Activated T-cell treated with anti-CD3 and anti-CD28 coated beads, Interleukin-2, amount 50 U/mL, for 4 hours (primary cell): Measurements from ENCODE around the gene EXOSC7. TPM values are rescaled to one million over a fixed set of nuclear protein-coding genes. Genes with fewer than 3 reads are reported as not detected.
A peak's percentile ranks its signal among the peaks of the same experiment; 100 is the strongest.

Experiments
- ATAC-seq, 2 donors: fragments of 200-7000 bp; cut with Tn5 transposase; one replicate each; pipeline ENCODE4 v1.10.0; 2021
- DNase-seq: peaks from one replicate; pipeline ENCODE4 v3.0.0-alpha.2; 2020
- H3K27me3 Mint-ChIP-seq: one replicate; pipeline ENCODE4 v1.8.0; 2021; ENCODE audit warnings: low read depth, mixed read lengths
- H3K36me3 Mint-ChIP-seq: one replicate; pipeline ENCODE4 v1.8.0; 2022; ENCODE audit warnings: mixed read lengths; ENCODE audit not compliant: insufficient read depth
- H3K4me1 Mint-ChIP-seq: one replicate; pipeline ENCODE4 v1.8.0; 2021; ENCODE audit warnings: low read depth, mixed read lengths
- H3K4me3 Mint-ChIP-seq: one replicate; pipeline ENCODE4 v1.8.0; 2021; ENCODE audit warnings: mild to moderate bottlenecking, moderate library complexity, mixed read lengths
- H3K9me3 Mint-ChIP-seq: one replicate; pipeline ENCODE4 v1.8.0; 2021; ENCODE audit warnings: mixed read lengths
- total RNA-seq, 3 donors: library from RNA; stranded (reverse); gene quantifications; one replicate each; pipeline ENCODE4 v1.2.1, GENCODE V29; 2021

Gene EXOSC7
- total RNA-seq, 3 donors from 2014 or later, result 75.4 to 88.8 (median 83.4) TPM

- DNase-seq, result no peak
- Mint-ChIP-seq H3K4me1 (peaks cover 55% of the 10 kb centered on the region), H3K9me3 (no peaks in the 10 kb centered on the region), H3K4me3 (no peak overlapping the region), H3K36me3 (peaks cover 46% of the 10 kb centered on the region), H3K27me3 (no peaks in the 10 kb centered on the region)
- no peak for ATAC-seq
These were observed 17.6 kb downstream of the EXOSC7 start for GRCh38 chr3:44993471-44994205.

- no peaks in the 10 kb centered on the region for H3K9me3 Mint-ChIP-seq
- DNase-seq (no peak), ATAC-seq (no peak)
- no peak overlapping the region for H3K4me3 Mint-ChIP-seq
- H3K4me1 Mint-ChIP-seq, result peaks cover 52% of the 10 kb centered on the region
- H3K36me3 Mint-ChIP-seq, result peaks cover 37% of the 10 kb centered on the region
- H3K27me3 Mint-ChIP-seq, result no peaks in the 10 kb centered on the region
These were observed 19.2 kb downstream of the EXOSC7 start for GRCh38 chr3:44995142-44995770.

GRCh38 chr3:44996556-44996969 lies 20.5 kb downstream of the EXOSC7 start:
- no peaks in the 10 kb centered on the region for H3K9me3 Mint-ChIP-seq
- no peak overlapping the region for H3K4me3 Mint-ChIP-seq
- H3K27me3 Mint-ChIP-seq, result no peaks in the 10 kb centered on the region
- DNase-seq (no peak), ATAC-seq (peak; percentile 93 to 94)
- peaks cover 39% of the 10 kb centered on the region for H3K4me1 Mint-ChIP-seq
- peaks cover 41% of the 10 kb centered on the region for H3K36me3 Mint-ChIP-seq

- DNase-seq, result no peak
- no peak for ATAC-seq
- Mint-ChIP-seq H3K4me1 (peaks cover 29% of the 10 kb centered on the region), H3K4me3 (no peak overlapping the region), H3K36me3 (peaks cover 42% of the 10 kb centered on the region), H3K27me3 (no peaks in the 10 kb centered on the region), H3K9me3 (peaks cover 2% of the 10 kb centered on the region)
These were observed 23.7 kb downstream of the EXOSC7 start for GRCh38 chr3:44999782-45000181.

- Mint-ChIP-seq H3K4me3 (no peak overlapping the region), H3K4me1 (peaks cover 34% of the 10 kb centered on the region), H3K27me3 (no peaks in the 10 kb centered on the region), H3K9me3 (peaks cover 5% of the 10 kb centered on the region), H3K36me3 (peaks cover 49% of the 10 kb centered on the region)
- ATAC-seq (no peak), DNase-seq (no peak)
These were observed 24.8 kb downstream of the EXOSC7 start for GRCh38 chr3:45000823-45001222.

- Mint-ChIP-seq H3K4me1 (peaks cover 27% of the 10 kb centered on the region), H3K36me3 (peaks cover 47% of the 10 kb centered on the region), H3K27me3 (no peaks in the 10 kb centered on the region), H3K9me3 (peaks cover 5% of the 10 kb centered on the region), H3K4me3 (no peak overlapping the region)
- DNase-seq, result no peak
- no peak for ATAC-seq
These were observed 25.7 kb downstream of the EXOSC7 start for GRCh38 chr3:45001738-45002137.

GRCh38 chr3:45002139-45002660 lies 26.2 kb downstream of the EXOSC7 start:
- Mint-ChIP-seq H3K9me3 (peaks cover 5% of the 10 kb centered on the region), H3K4me1 (peaks cover 27% of the 10 kb centered on the region), H3K27me3 (no peaks in the 10 kb centered on the region), H3K36me3 (peaks cover 50% of the 10 kb centered on the region), H3K4me3 (no peak overlapping the region)
- DNase-seq (no peak), ATAC-seq (no peak)

GRCh38 chr3:45002720-45003119 lies 26.7 kb downstream of the EXOSC7 start:
- DNase-seq (no peak), ATAC-seq (no peak)
- Mint-ChIP-seq H3K4me1 (peaks cover 29% of the 10 kb centered on the region), H3K9me3 (peaks cover 5% of the 10 kb centered on the region), H3K36me3 (peaks cover 48% of the 10 kb centered on the region), H3K4me3 (no peak overlapping the region), H3K27me3 (no peaks in the 10 kb centered on the region)

GRCh38 chr3:45003406-45003805 lies 27.4 kb downstream of the EXOSC7 start:
- no peak overlapping the region for H3K4me3 Mint-ChIP-seq
- no peaks in the 10 kb centered on the region for H3K27me3 Mint-ChIP-seq
- peaks cover 5% of the 10 kb centered on the region for H3K9me3 Mint-ChIP-seq
- H3K36me3 Mint-ChIP-seq, result peaks cover 51% of the 10 kb centered on the region
- H3K4me1 Mint-ChIP-seq, result peaks cover 34% of the 10 kb centered on the region
- DNase-seq (no peak), ATAC-seq (no peak)

GRCh38 chr3:45003859-45004258 lies 27.8 kb downstream of the EXOSC7 start:
- peaks cover 5% of the 10 kb centered on the region for H3K9me3 Mint-ChIP-seq
- ATAC-seq (no peak), DNase-seq (no peak)
- no peak overlapping the region for H3K4me3 Mint-ChIP-seq
- peaks cover 34% of the 10 kb centered on the region for H3K4me1 Mint-ChIP-seq
- peaks cover 50% of the 10 kb centered on the region for H3K36me3 Mint-ChIP-seq
- no peaks in the 10 kb centered on the region for H3K27me3 Mint-ChIP-seq

GRCh38 chr3:45007091-45007490 lies 31.0 kb downstream of the EXOSC7 start:
- H3K4me3 Mint-ChIP-seq, result no peak overlapping the region
- peaks cover 60% of the 10 kb centered on the region for H3K36me3 Mint-ChIP-seq
- peaks cover 51% of the 10 kb centered on the region for H3K4me1 Mint-ChIP-seq

GRCh38 chr3:45008117-45008516 lies 32.1 kb downstream of the EXOSC7 start:
- Mint-ChIP-seq H3K4me3 (no peak overlapping the region), H3K36me3 (peaks cover 64% of the 10 kb centered on the region), H3K9me3 (peaks cover 5% of the 10 kb centered on the region), H3K4me1 (peaks cover 54% of the 10 kb centered on the region), H3K27me3 (no peaks in the 10 kb centered on the region)
- DNase-seq, result no peak
- ATAC-seq, result no peak

More at GRCh38 chr3:45007091-45007490, 31.0 kb downstream of the EXOSC7 start:
- Mint-ChIP-seq H3K9me3 (peaks cover 5% of the 10 kb centered on the region), H3K27me3 (no peaks in the 10 kb centered on the region)
- DNase-seq, result no peak
- ATAC-seq, result no peak

- ATAC-seq (no peak), DNase-seq (no peak)
- H3K27me3 Mint-ChIP-seq, result no peaks in the 10 kb centered on the region
- peaks cover 46% of the 10 kb centered on the region for H3K4me1 Mint-ChIP-seq
- peaks cover 56% of the 10 kb centered on the region for H3K36me3 Mint-ChIP-seq
- H3K4me3 Mint-ChIP-seq, result no peak overlapping the region
- peaks cover 2% of the 10 kb centered on the region for H3K9me3 Mint-ChIP-seq
These were observed 33.8 kb downstream of the EXOSC7 start for GRCh38 chr3:45009868-45010267.

GRCh38 chr3:45010811-45011333 lies 34.8 kb downstream of the EXOSC7 start:
- Mint-ChIP-seq H3K4me1 (peaks cover 36% of the 10 kb centered on the region), H3K36me3 (peaks cover 51% of the 10 kb centered on the region), H3K27me3 (no peaks in the 10 kb centered on the region), H3K9me3 (no peaks in the 10 kb centered on the region), H3K4me3 (no peak overlapping the region)
- ATAC-seq, result no peak
- DNase-seq, result no peak
